A549 (cell line): ENCODE measurements around the gene UPF2. TPM values are rescaled to one million over a fixed set of nuclear protein-coding genes. Genes with fewer than 3 reads are reported as not detected.

Experiments
- ATAC-seq, 2 experiments: fragments of 200-7000 bp in 1 of 2; fragments of >200 bp in 1 of 2; cut with Nextera tagmentation in 1 of 2; cut with Tn5 transposase in 1 of 2; 3 replicates each; pipeline versions ENCODE4 v1.8.0 to v1.9.1; 2018 to 2020; ENCODE audit warnings: mild to moderate bottlenecking in 1 of 2, moderate library complexity in 1 of 2
- CTCF ChIA-PET: fragments of 300-600 bp; sonication (Branson Sonifier 250); formaldehyde crosslinking; extraction: SDS; loops from one replicate; lab custom pipeline; 2021; ENCODE audit warnings: antibody characterized with exemption, inconsistent platforms; lab: Yijun Ruan, JAX
- POLR2A ChIA-PET: fragments of 350-600 bp; formaldehyde crosslinking; extraction: SDS; loops from one replicate; lab custom pipeline; 2021; ENCODE audit warnings: antibody characterized with exemption, inconsistent platforms; lab: Yijun Ruan, JAX
- DNase-seq, 2 experiments: peaks; one replicate each; pipeline versions ENCODE4 v3.0.0 to v3.0.0-alpha.2; 2011 to 2016; ENCODE audit warnings: low read depth in 1 of 2, low spot score in 1 of 2
- FAIRE-seq: peaks from 2 replicates; lab custom pipeline; 2011; peaks lifted over from hg19 to GRCh38; lab: Jason Lieb, UNC
- H3K27ac ChIP-seq, 2 experiments: fragments of >200 bp; sonication (Bioruptor Twin); formaldehyde crosslinking; 3 replicates each; pipeline ENCODE4 v1.5.1; 2016 to 2017
- H3K4me1 ChIP-seq: fragments of >200 bp; sonication (Bioruptor Twin); formaldehyde crosslinking; 3 replicates; pipeline ENCODE4 v1.6.1; 2016
- H3K4me2 ChIP-seq: fragments of >200 bp; sonication (Bioruptor Twin); formaldehyde crosslinking; 3 replicates; pipeline ENCODE4 v1.6.1; 2016
- H3K4me3 ChIP-seq: fragments of >200 bp; sonication (Bioruptor Twin); formaldehyde crosslinking; 3 replicates; pipeline ENCODE4 v1.5.1; 2016
- H3K9me3 ChIP-seq: fragments of >200 bp; sonication (Bioruptor Twin); formaldehyde crosslinking; 3 replicates; pipeline ENCODE4 v1.6.1; 2016
- CHD2 ChIP-seq: fragments of 150-350 bp; IDR thresholded peaks from 2 replicates; pipeline ENCODE4 v1.6.1; 2014; ENCODE audit warnings: low read length; ENCODE audit not compliant: partially characterized antibody
- CHD4 ChIP-seq: fragments of 200-600 bp; sonication (generic); IDR thresholded peaks from 2 replicates; pipeline ENCODE4 v1.6.1; 2016; ENCODE audit warnings: antibody characterized with exemption, mild to moderate bottlenecking, borderline replicate concordance
- EHF ChIP-seq: fragments of 250-450 bp; sonication (Bioruptor Pico); IDR thresholded peaks from 2 replicates; pipeline ENCODE4 v1.5.0; 2020; ENCODE audit warnings: mild to moderate bottlenecking
- ESRRA ChIP-seq: fragments of 150-350 bp; IDR thresholded peaks from 2 replicates; pipeline ENCODE4 v1.6.1; 2014; ENCODE audit warnings: mild to moderate bottlenecking, low read length, borderline replicate concordance
- FOXS1 ChIP-seq: fragments of 250-450 bp; sonication (Bioruptor Pico); IDR thresholded peaks from 2 replicates; pipeline ENCODE4 v1.5.0; 2020; ENCODE audit warnings: mild to moderate bottlenecking, moderate library complexity
- GATA3 ChIP-seq: IDR thresholded peaks from 2 replicates; pipeline ENCODE4 v1.6.1; 2012; ENCODE audit warnings: borderline replicate concordance
- HEYL ChIP-seq: fragments of 250-450 bp; sonication (Bioruptor Pico); IDR thresholded peaks from 2 replicates; pipeline ENCODE4 v1.8.0; 2021; ENCODE audit warnings: mild to moderate bottlenecking, moderate library complexity
- HOXB5 ChIP-seq: fragments of 250-450 bp; sonication (Bioruptor Pico); IDR thresholded peaks from 2 replicates; pipeline ENCODE4 v1.5.0; 2020; ENCODE audit warnings: mild to moderate bottlenecking, moderate library complexity
- JUN ChIP-seq, 2 experiments: fragments of >200 bp; sonication (Bioruptor Twin); formaldehyde crosslinking; IDR thresholded peaks; 2 replicates in 1 of 2; 3 replicates in 1 of 2; pipeline ENCODE4 v1.6.1; 2016 to 2017
- JUNB ChIP-seq: fragments of >200 bp; sonication (Bioruptor Twin); formaldehyde crosslinking; IDR thresholded peaks from 2 replicates; pipeline ENCODE4 v1.6.1; 2016
- KDM1A ChIP-seq: fragments of 200-600 bp; sonication (generic); IDR thresholded peaks from 2 replicates; pipeline ENCODE4 v1.6.1; 2016; ENCODE audit warnings: low read depth, mild to moderate bottlenecking
- KDM5A ChIP-seq: fragments of 200-600 bp; sonication (generic); IDR thresholded peaks from 2 replicates; pipeline ENCODE4 v1.6.1; 2016; ENCODE audit warnings: antibody characterized with exemption, mild to moderate bottlenecking
- MAFK ChIP-seq: fragments of 450-650 bp; IDR thresholded peaks from 2 replicates; pipeline ENCODE4 v1.6.1; 2014; ENCODE audit not compliant: partially characterized antibody
- MAZ ChIP-seq: fragments of 150-350 bp; IDR thresholded peaks from 2 replicates; pipeline ENCODE4 v1.6.1; 2014; ENCODE audit warnings: antibody characterized with exemption, low read depth, low read length, borderline replicate concordance
- POLR2AphosphoS2 ChIP-seq: conservative IDR thresholded peaks from 2 replicates; pipeline ENCODE4 v1.6.1; 2012; ENCODE audit warnings: low read length, improper control_type of control experiment, inconsistent platforms
- RAD21 ChIP-seq, 2 experiments: fragments of >200 bp in 1 of 2; sonication (Bioruptor Twin) in 1 of 2; formaldehyde crosslinking in 1 of 2; IDR thresholded peaks in 1 of 2; conservative IDR thresholded peaks in 1 of 2; 2 replicates in 1 of 2; 3 replicates in 1 of 2; pipeline ENCODE4 v1.6.1; 2012 to 2018; ENCODE audit warnings: inconsistent platforms in 1 of 2
- RARB ChIP-seq: fragments of 250-450 bp; sonication (Bioruptor Pico); IDR thresholded peaks from 2 replicates; pipeline ENCODE4 v1.8.0; 2021; ENCODE audit warnings: mild to moderate bottlenecking, moderate library complexity
- RNF2 ChIP-seq: fragments of 200-600 bp; sonication (generic); IDR thresholded peaks from 2 replicates; pipeline ENCODE4 v1.6.1; 2016; ENCODE audit warnings: low read depth, mild to moderate bottlenecking, antibody characterized with exemption, moderate library complexity, borderline replicate concordance
- SMC3 ChIP-seq: fragments of >200 bp; sonication (Bioruptor Twin); formaldehyde crosslinking; IDR thresholded peaks from 3 replicates; pipeline ENCODE4 v1.6.1; 2018; ENCODE audit warnings: inconsistent platforms
- ZFP36 ChIP-seq: fragments of 450-650 bp; IDR thresholded peaks from 2 replicates; pipeline ENCODE4 v1.6.1; 2014; ENCODE audit warnings: borderline replicate concordance; ENCODE audit not compliant: partially characterized antibody
- ZNF302 ChIP-seq: fragments of 250-450 bp; sonication (Bioruptor Pico); IDR thresholded peaks from 2 replicates; pipeline ENCODE4 v1.9.0; 2021; ENCODE audit warnings: inconsistent platforms, mild to moderate bottlenecking, moderate library complexity
- WGBS: methylation state at CpG from one replicate; pipeline ENCODE4 v1.1.6; 2017; ENCODE audit errors: missing lambda C conversion rate; 5-methylcytosine and 5-hydroxymethylcytosine counted together
- polyA plus RNA-seq, 4 experiments: library from polyadenylated mRNA; depleted of rRNA in 3 of 4; stranded (reverse); fragments of >200 nt; fragmentation: RNase III in 1 of 4; extraction: RNeasy Plus Mini Kit Qiagen cat#74134 plus additional on column Dnase treatment in 1 of 4; gene quantifications; 2 replicates in 3 of 4; 3 replicates in 1 of 4; pipeline ENCODE4 v1.2.3, GENCODE V29; 2011 to 2017
- TF ChIP-seq, protein P1 (sequence below): fragments of 450-650 bp; IDR thresholded peaks from 2 replicates; pipeline ENCODE4 v1.6.1; 2014; ENCODE audit warnings: antibody characterized with exemption
- TF ChIP-seq, protein P2 (sequence below): fragments of 150-350 bp; IDR thresholded peaks from 2 replicates; pipeline ENCODE4 v1.6.1; 2014; ENCODE audit warnings: low read depth, mild to moderate bottlenecking, low read length
- TF ChIP-seq, protein P3 (sequence below): fragments of >200 bp; sonication (Bioruptor Twin); formaldehyde crosslinking; IDR thresholded peaks from 3 replicates; pipeline ENCODE4 v1.5.1; 2016
- TF ChIP-seq, protein P4 (sequence below): IDR thresholded peaks from 2 replicates; pipeline ENCODE4 v1.6.1; 2012
- TF ChIP-seq, protein P5 (sequence below): fragments of 250-450 bp; sonication (Bioruptor Pico); IDR thresholded peaks from 2 replicates; pipeline ENCODE4 v1.5.0; 2021; ENCODE audit warnings: mild to moderate bottlenecking, moderate library complexity, borderline replicate concordance
- TF ChIP-seq, protein P6 (sequence below): IDR thresholded peaks from 2 replicates; pipeline ENCODE4 v1.6.1; 2012; ENCODE audit warnings: low read depth, borderline replicate concordance

The UPF2 gene
- polyA plus RNA-seq, 2 of the 4 experiments (the other 2 are of a cell fraction), result 16.5 to 21.6 TPM

DNA sequence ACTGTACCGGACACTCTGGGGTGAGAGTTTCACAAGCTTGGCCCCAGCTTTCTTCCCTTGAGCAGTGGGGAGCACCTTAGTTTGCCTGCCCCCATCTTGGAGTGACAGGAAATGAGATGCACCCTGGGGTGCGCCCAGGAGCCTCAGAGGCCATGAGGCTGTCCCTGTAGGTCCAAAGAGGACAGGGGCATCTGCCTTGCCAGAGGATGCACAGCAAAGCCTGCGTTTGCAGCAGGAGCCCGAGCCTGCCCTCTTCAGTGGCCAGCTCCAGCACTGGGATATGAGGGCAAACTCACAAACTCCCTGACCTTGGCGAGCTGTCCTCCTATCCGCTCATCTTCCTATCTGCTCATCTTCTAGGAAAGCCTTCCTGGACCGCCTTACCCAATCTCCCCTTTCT, 140.0 kb downstream of the UPF2 start:
- CTCF ChIA-PET, result interaction anchor here (1.1 to 1.4 kb wide), 2 partner anchors 15 to 21 kb away, joined by 4 read pairs; no protein-coding TSS in a partner anchor

DNA sequence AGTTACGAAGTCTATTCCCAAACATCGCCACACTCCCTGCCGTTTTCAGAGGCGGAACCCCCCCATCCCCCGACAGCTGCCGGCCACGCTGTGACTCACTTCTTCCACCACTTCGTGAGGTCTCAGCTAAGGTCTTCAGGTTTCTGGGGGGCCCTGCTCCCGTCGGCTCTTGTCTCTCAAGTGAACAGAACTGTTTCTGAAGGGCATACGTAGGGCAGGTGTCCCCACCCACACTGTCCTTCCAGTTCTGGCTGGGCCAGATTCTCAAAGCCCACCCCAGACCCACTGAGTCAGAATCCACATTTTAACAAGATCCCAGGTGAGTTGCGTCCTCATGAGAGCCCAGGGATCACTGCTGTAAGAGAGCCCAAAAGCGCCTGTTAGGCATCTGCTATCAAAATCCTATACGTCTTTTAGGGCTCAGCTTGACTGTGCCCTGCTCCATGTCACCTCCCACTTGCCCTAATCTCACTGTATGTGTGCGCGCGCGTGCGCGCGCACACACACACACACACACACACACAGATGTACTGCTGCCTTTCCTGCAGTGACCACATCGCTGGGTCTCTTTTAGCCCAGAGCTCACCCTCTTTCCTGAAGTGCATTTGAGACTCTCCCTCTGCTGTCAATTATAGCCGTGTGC, 140.7 kb downstream of the UPF2 start:
- Histone ChIP-seq H3K4me2 (no peak overlapping the region), H3K27ac (peak overlapping the region in 1 of 2 experiments; percentile 12; a peak in 2 of 6 replicates), H3K9me3 (no peaks in the 10 kb centered on the region), H3K4me3 (no peak overlapping the region), H3K4me1 (peaks cover 22% of the 10 kb centered on the region)
- ChIA-PET CTCF (interaction anchor here (1.4 kb wide), 1 partner anchor 14 kb away, joined by 4 read pairs; no protein-coding TSS in a partner anchor), POLR2A (no interaction called here)
- TF ChIP-seq, protein P1, sequence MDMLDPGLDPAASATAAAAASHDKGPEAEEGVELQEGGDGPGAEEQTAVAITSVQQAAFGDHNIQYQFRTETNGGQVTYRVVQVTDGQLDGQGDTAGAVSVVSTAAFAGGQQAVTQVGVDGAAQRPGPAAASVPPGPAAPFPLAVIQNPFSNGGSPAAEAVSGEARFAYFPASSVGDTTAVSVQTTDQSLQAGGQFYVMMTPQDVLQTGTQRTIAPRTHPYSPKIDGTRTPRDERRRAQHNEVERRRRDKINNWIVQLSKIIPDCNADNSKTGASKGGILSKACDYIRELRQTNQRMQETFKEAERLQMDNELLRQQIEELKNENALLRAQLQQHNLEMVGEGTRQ, result no peak
- no peak for TF ChIP-seq JUN (IDR thresholded peaks at IDR 0.05)
- TF ChIP-seq JUNB, result no peak
- TF ChIP-seq CHD4, result no peak
- TF ChIP-seq POLR2AphosphoS2, result no peak
- no peak for TF ChIP-seq HEYL (CRISPR knock-in tag)
- no peak for TF ChIP-seq ESRRA
- TF ChIP-seq MAZ, result no peak
- no peak for TF ChIP-seq MAFK
- TF ChIP-seq CHD2, result no peak
- no peak for TF ChIP-seq RARB (CRISPR knock-in tag)
- no peak for TF ChIP-seq RNF2
- TF ChIP-seq FOXS1 (CRISPR knock-in tag), result no peak
- TF ChIP-seq ZNF302 (CRISPR knock-in tag), result no peak
- no peak for TF ChIP-seq GATA3
- TF ChIP-seq, protein P2, sequence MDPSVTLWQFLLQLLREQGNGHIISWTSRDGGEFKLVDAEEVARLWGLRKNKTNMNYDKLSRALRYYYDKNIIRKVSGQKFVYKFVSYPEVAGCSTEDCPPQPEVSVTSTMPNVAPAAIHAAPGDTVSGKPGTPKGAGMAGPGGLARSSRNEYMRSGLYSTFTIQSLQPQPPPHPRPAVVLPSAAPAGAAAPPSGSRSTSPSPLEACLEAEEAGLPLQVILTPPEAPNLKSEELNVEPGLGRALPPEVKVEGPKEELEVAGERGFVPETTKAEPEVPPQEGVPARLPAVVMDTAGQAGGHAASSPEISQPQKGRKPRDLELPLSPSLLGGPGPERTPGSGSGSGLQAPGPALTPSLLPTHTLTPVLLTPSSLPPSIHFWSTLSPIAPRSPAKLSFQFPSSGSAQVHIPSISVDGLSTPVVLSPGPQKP, result no peak
- TF ChIP-seq ZFP36, result no peak
- TF ChIP-seq EHF (CRISPR knock-in tag), result no peak
- TF ChIP-seq, protein P3, sequence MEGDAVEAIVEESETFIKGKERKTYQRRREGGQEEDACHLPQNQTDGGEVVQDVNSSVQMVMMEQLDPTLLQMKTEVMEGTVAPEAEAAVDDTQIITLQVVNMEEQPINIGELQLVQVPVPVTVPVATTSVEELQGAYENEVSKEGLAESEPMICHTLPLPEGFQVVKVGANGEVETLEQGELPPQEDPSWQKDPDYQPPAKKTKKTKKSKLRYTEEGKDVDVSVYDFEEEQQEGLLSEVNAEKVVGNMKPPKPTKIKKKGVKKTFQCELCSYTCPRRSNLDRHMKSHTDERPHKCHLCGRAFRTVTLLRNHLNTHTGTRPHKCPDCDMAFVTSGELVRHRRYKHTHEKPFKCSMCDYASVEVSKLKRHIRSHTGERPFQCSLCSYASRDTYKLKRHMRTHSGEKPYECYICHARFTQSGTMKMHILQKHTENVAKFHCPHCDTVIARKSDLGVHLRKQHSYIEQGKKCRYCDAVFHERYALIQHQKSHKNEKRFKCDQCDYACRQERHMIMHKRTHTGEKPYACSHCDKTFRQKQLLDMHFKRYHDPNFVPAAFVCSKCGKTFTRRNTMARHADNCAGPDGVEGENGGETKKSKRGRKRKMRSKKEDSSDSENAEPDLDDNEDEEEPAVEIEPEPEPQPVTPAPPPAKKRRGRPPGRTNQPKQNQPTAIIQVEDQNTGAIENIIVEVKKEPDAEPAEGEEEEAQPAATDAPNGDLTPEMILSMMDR, result no peak
- no peak for TF ChIP-seq KDM5A
- no peak for ATAC-seq
- 85% methylated on average over 23 of the region's 23 CpGs for WGBS
- no peak for FAIRE-seq
- DNase-seq, result no peak

More for the DNA sequence above, 140.0 kb downstream of the UPF2 start:
- Histone ChIP-seq H3K4me3 (no peak overlapping the region), H3K4me1 (peaks cover 22% of the 10 kb centered on the region)
- peak in 1 of 2 experiments; percentile 15; a peak in 2 of 6 replicates for ATAC-seq
- TF ChIP-seq, protein P4, sequence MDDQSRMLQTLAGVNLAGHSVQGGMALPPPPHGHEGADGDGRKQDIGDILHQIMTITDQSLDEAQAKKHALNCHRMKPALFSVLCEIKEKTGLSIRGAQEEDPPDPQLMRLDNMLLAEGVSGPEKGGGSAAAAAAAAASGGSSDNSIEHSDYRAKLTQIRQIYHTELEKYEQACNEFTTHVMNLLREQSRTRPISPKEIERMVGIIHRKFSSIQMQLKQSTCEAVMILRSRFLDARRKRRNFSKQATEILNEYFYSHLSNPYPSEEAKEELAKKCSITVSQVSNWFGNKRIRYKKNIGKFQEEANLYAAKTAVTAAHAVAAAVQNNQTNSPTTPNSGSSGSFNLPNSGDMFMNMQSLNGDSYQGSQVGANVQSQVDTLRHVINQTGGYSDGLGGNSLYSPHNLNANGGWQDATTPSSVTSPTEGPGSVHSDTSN, result no peak
- TF ChIP-seq, protein P5, sequence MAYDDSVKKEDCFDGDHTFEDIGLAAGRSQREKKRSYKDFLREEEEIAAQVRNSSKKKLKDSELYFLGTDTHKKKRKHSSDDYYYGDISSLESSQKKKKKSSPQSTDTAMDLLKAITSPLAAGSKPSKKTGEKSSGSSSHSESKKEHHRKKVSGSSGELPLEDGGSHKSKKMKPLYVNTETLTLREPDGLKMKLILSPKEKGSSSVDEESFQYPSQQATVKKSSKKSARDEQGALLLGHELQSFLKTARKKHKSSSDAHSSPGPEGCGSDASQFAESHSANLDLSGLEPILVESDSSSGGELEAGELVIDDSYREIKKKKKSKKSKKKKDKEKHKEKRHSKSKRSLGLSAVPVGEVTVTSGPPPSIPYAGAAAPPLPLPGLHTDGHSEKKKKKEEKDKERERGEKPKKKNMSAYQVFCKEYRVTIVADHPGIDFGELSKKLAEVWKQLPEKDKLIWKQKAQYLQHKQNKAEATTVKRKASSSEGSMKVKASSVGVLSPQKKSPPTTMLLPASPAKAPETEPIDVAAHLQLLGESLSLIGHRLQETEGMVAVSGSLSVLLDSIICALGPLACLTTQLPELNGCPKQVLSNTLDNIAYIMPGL (CRISPR knock-in tag), result no peak
- TF ChIP-seq HOXB5 (CRISPR knock-in tag), result no peak
- TF ChIP-seq RAD21 (conservative IDR thresholded peaks at IDR 0.05 in 1 of 2, IDR thresholded peaks at IDR 0.05 in 1 of 2), result no peak
- TF ChIP-seq HEYL (CRISPR knock-in tag), result no peak
- TF ChIP-seq, protein P6, sequence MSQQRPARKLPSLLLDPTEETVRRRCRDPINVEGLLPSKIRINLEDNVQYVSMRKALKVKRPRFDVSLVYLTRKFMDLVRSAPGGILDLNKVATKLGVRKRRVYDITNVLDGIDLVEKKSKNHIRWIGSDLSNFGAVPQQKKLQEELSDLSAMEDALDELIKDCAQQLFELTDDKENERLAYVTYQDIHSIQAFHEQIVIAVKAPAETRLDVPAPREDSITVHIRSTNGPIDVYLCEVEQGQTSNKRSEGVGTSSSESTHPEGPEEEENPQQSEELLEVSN, result no peak
- no peak for TF ChIP-seq RARB (CRISPR knock-in tag)
- no peak for TF ChIP-seq SMC3
- TF ChIP-seq KDM1A, result no peak
- TF ChIP-seq, all 56 proteins: peak for 0
- POLR2A ChIA-PET, result no interaction called here
- WGBS, result 94% methylated on average over 7 of the region's 7 CpGs
- no peak for FAIRE-seq
- Histone ChIP-seq H3K4me2 (no peak overlapping the region), H3K27ac (no peak overlapping the region), H3K9me3 (no peaks in the 10 kb centered on the region)
- DNase-seq, result no peak
